SK-N-SH treated with all-trans-retinoic acid at 6 μM for 48 hours (cell line): ENCODE results near the gene BFSP2.

Experiments used
- CREB5 ChIP-seq: fragments of 250-450 bp; sonication (Bioruptor Pico); IDR thresholded peaks from 2 replicates; pipeline ENCODE4 v1.5.1; 2020; ENCODE audit warnings: low read depth, mild to moderate bottlenecking, moderate library complexity
- ESRRG ChIP-seq: fragments of 250-450 bp; sonication (Bioruptor Pico); IDR thresholded peaks from 2 replicates; pipeline ENCODE4 v1.6.1; 2021; ENCODE audit warnings: mild to moderate bottlenecking
- ISL1 ChIP-seq: fragments of 250-450 bp; sonication (Bioruptor Pico); IDR thresholded peaks from 2 replicates; pipeline ENCODE4 v2.1.2; 2022; ENCODE audit warnings: mild to moderate bottlenecking, moderate library complexity
- PATZ1 ChIP-seq: fragments of 250-450 bp; sonication (Bioruptor Pico); IDR thresholded peaks from 2 replicates; pipeline ENCODE4 v1.8.0; 2020; ENCODE audit warnings: mild to moderate bottlenecking, moderate library complexity, borderline replicate concordance
- TOX ChIP-seq: fragments of 250-450 bp; sonication (Bioruptor Pico); IDR thresholded peaks from 2 replicates; pipeline ENCODE4 v1.8.0; 2021; ENCODE audit warnings: mild to moderate bottlenecking, moderate library complexity, borderline replicate concordance
- ZFP30 ChIP-seq: fragments of 450-650 bp; formaldehyde crosslinking; IDR thresholded peaks from 2 replicates; pipeline ENCODE4 v1.5.0; 2022; ENCODE audit warnings: mild to moderate bottlenecking, moderate library complexity
- ZNF8 ChIP-seq: fragments of 450-650 bp; formaldehyde crosslinking; IDR thresholded peaks from 2 replicates; pipeline ENCODE4 v1.5.0; 2020; ENCODE audit warnings: mild to moderate bottlenecking, moderate library complexity

- TF ChIP-seq PATZ1 (CRISPR knock-in tag) = no peak
- no peak for TF ChIP-seq CREB5 (CRISPR knock-in tag)
- no peak for TF ChIP-seq ESRRG (CRISPR knock-in tag)
- no peak for TF ChIP-seq ISL1
- no peak for TF ChIP-seq ZNF8 (CRISPR knock-in tag)
- TF ChIP-seq ZFP30 (CRISPR knock-in tag) = no peak
- TF ChIP-seq TOX (CRISPR knock-in tag) = no peak
Measured at GRCh38 chr3:133424937-133425869, 25.3 kb downstream of the BFSP2 start.
